Measurements from ENCODE around the gene NEAT1. TPM values are rescaled to one million over a fixed set of nuclear protein-coding genes. Genes with fewer than 3 reads are reported as not detected.
A peak's percentile ranks its signal among the peaks of the same experiment; 100 is the strongest.

The NEAT1 gene
- total and polyA plus RNA-seq, 9 of the 15 experiments (the other 6 are each of a cell fraction or from before 2014, with no cell fraction given), result 20.1 to 389 (median 62.8) TPM

GRCh38 chr11:65446446-65447277, 24.1 kb downstream of the NEAT1 start (continued):
- TF ChIP-seq ZNF318 (IDR thresholded peaks at IDR 0.05; ENCODE audit: borderline replicate concordance in 1 of 2, low read depth in 1 of 2) (no peak), MCM2 (IDR thresholded peaks at IDR 0.05; ENCODE audit: low read depth) (no peak), GMEB1 (CRISPR knock-in tag; IDR thresholded peaks at IDR 0.05) (no peak), ZNF609 (CRISPR knock-in tag; IDR thresholded peaks at IDR 0.05; ENCODE audit: borderline replicate concordance) (peak; percentile 47; the same call in 1 of the 2 replicates)

All from K562 (cell line).